ENCODE measurements around the gene USP12.
"Not testable (repeated sequence)": the region's sequence is repeated elsewhere in the genome, so short reads cannot be mapped to it uniquely, and the experiment has no call there.

Gene USP12, protein sequence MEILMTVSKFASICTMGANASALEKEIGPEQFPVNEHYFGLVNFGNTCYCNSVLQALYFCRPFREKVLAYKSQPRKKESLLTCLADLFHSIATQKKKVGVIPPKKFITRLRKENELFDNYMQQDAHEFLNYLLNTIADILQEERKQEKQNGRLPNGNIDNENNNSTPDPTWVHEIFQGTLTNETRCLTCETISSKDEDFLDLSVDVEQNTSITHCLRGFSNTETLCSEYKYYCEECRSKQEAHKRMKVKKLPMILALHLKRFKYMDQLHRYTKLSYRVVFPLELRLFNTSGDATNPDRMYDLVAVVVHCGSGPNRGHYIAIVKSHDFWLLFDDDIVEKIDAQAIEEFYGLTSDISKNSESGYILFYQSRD

DNA sequence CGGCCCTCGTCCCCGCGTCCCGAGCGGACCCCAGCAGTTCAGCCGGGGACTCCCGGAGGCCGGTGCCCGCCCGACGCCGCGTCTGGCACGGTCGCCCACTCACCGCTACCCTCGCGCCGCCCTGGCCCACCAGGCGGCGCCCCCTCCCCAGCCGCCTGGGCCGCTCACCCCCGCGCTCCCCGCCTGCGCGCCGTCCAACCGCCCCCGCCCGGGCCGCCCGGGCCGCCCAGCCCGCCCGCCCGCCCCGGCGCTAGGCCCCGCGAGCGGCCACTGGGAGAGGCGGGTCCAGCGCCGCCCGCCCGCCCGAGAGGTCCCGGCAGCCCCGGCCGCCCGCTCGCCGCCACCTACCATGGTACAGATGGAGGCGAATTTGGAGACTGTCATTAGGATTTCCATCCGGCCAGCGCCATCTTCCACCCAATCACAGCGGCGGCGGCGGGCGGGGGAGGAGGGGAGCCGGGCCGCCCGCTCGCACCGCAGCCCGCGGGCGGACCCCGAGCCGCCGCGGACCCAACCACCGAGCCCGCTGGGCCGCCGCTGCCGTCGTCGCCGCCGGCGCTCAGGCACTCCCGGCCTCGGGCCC lies at the start of gene USP12:
TSS of gene USP12 (minus strand) at position 568 of the 583 bp plus-strand sequence. CDS start at position 396, 172 bp downstream.
- DNase-seq, result no peak

GRCh38 chr13:27219611-27220010 lies 48.0 kb upstream of the USP12 start:
- DNase-seq, result no peak

DNA sequence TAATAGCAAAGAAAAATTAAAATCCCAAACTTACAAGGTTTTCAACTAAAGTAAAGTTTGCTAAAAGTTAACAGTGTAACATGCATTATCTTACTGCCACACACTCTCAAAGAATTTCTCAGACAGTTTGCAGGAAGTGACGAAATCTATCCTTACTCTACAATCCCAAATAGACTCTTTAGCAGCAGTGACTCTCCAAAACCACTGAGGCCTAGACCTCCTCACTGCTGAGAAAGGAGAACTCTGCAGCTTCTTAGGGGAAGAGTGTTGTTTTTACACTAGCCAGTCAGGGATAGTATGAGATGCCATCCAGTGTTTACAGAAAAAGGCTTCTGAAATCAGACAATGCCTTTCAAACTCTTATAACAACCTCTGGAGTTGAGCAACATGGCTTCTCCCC lies 47.2 kb upstream of the USP12 start:
- DNase-seq, result not testable (repeated sequence)

DNA sequence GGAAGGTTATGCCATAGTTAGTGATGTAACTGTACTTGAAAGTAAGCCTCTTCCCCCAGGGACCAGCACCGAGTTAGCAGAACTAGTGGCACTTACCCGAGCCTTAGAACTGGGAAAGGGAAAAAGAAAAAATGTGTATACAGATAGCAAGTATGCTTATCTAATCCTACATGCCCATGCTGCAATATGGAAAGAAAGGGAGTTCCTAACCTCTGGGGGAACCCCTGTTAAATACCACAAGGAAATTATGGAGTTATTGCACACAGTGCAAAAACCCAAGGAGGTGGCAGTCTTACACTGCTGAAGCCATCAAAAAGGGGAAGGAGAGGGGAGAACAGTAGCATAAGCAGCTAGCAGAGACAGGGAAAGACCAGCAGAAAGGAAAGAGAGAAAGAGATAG lies 46.2 kb upstream of the USP12 start:
- not testable (repeated sequence) for DNase-seq

GRCh38 chr13:27213386-27213785 lies 41.8 kb upstream of the USP12 start:
- DNase-seq, result not testable (repeated sequence)

GRCh38 chr13:27211771-27212364 lies 40.3 kb upstream of the USP12 start:
- DNase-seq, result no peak

- no peak for DNase-seq
These were observed 39.7 kb upstream of the USP12 start for GRCh38 chr13:27211271-27211670.

- no peak for DNase-seq
These were observed 36.9 kb upstream of the USP12 start for GRCh38 chr13:27208514-27208913.

DNA sequence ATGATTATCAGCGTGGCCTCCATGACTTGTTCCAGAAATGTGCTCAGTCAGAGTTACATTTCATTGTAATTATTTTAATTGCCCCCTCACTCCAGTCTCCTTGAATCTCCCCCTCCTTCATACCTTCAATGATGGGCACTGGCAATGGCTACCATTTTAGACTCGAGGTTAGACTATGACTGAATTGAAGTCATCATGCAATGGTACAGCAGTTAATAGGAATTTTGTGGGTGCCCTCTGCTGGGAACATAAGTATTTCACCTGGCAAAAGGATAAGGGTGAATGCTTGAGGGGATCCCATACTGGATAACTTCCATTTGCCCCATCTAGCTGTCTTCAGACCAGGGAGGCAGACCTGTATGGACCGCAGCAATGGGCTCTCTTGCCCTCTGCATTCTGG lies 32.2 kb upstream of the USP12 start:
- no peak for DNase-seq

GRCh38 chr13:27203186-27203585 lies 31.6 kb upstream of the USP12 start:
- no peak for DNase-seq

DNA sequence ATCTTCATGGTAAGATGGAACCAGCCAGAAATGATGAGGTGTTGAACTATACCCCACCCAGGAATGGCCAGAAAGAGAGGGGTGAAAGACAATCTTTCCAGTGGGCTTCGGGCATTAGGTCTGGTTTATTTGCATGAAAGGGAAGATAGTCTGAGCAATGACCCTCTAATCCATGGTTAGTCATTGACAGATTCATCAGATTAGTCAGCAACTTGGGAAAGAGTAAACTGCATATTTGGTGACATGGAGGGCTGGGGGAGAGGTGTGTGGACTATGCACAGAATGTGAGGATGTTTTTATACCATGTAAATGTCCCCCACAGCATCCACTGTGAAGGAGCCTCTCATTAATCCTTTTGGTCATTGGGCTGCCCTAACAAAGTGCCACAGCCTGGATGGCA lies 30.1 kb upstream of the USP12 start:
- no peak for DNase-seq

- no peak for DNase-seq
These were observed 28.9 kb upstream of the USP12 start for GRCh38 chr13:27200413-27201070.

- DNase-seq, result no peak
These were observed 28.1 kb upstream of the USP12 start for GRCh38 chr13:27199696-27200095.

GRCh38 chr13:27199211-27199610 lies 27.6 kb upstream of the USP12 start:
- no peak for DNase-seq

DNA sequence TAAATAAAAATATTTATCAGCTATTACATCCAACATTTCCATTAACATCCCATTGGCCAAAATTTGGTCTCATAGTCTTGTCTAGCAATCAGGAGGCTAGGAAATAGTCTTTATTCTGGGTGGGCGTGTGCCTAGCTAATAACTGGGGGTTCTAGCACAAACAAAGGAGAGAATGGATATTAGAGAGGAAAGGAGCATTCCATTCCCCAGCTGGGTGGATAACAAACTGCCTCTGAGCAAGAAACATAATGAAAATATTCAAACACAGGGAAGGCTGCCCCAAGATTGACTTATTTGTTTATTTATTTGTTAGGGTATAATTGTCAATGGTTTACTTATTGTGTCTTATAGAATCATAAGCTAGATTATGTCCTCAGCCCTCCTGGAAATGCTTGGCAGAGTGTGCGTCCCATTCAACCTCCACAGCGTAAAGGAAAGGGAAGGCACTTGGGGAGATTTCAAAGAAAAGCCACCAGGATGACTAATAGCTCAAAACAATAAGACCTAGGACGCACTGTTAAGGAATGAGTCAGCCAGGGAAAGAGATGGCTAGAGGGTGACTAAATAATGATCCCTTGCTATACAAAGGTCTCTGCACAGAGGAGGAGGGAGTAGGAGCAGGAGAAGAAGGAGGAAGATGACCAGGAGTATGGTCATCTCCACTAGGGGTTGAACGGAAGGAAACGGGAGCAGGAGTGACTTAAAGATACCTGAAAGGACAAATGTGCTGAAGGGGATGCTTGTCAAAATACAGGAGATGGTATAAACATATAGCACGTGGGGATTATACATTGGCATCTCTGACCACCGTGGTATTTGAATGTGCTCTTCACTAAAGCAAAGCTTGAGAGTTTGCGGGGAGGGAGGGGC lies 23.5 kb upstream of the USP12 start:
- DNase-seq, result no peak

- DNase-seq, result no peak
These were observed 22.6 kb upstream of the USP12 start for GRCh38 chr13:27194209-27194608.

- no peak for DNase-seq
These were observed 21.9 kb upstream of the USP12 start for GRCh38 chr13:27193496-27193895.

DNA sequence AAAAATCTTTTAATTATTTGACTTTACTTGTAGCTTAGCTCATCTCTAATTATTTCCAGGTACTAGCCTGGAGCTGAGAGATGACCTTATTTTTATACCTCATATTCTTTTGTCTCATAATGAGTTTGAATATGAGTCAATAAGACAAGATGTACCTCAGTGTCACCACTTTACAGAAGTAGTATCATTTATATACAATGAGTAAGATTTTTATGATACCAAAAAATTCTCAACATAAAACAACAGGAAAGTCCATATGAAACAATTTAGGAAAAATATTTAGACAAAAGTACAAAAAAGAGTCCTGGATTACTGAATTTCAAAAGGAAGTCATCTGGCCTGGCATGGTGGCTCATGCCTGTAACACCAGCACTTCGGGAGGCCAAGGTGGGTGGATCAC lies 21.4 kb upstream of the USP12 start:
- no peak for DNase-seq

DNA sequence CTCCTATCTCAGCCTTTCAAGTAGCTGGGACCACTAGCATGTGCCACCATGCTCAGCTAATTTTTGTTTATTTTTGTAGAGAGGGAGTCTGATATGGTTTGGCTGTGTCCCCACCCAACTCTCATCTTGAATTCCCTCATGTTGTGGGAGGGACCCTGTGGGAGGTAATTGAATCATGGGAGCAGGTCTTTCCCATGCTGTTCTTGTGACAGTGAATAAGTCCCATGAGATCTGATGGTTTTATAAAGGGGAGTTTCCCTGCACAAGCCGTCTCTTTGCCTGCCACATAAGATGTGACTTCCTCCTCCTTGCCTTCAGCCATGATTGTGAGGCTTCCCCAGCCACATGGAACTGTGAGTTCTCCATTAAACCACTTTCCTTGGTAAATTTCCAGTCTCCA lies 20.8 kb upstream of the USP12 start:
- DNase-seq, result not testable (repeated sequence)

DNA sequence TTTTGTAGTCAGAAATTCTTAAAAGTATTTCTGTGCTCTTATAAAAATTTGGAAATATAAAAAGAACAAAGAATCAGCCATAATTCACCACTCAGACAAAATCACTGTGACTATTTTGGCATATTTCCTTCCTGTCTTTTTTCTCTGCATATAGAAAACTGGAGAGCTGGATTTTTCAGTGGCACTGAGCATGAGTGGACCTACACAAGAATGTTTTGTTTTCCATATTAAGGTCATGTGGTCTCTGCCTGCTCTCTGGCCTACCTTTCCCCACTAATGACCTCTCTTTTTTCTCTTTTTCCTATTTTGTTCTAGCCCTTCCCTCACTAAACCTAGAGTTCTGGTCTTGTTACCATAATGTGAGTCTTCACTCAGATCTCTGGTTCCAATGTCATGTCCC lies 17.6 kb upstream of the USP12 start:
- no peak for DNase-seq

DNA sequence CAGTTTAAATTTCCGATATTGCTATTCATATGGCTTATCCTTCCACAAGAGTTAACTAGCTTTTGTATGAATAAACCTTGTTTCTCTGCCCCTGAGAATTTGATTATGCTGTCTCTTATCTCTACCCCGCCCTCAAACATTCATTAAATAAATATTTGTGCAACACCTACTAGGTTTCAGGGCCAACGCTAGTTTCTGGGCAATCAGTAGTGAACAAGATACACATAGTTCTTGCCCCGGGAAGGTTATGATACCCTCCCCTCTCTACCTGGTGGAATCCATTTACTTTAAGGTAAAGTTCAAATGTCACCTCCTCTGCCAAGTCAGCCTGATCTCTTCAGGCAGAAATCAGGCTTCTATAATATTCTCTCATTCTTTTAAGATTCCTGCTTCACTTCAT lies 16.6 kb upstream of the USP12 start:
- no peak for DNase-seq

- DNase-seq, result no peak
These were observed 14.7 kb upstream of the USP12 start for GRCh38 chr13:27186295-27186694.
